ENCODE data around the gene PXN. TPM values are rescaled to one million over a fixed set of nuclear protein-coding genes. Genes with fewer than 3 reads are reported as not detected.

The PXN gene
- total and polyA plus RNA-seq, 8 donors: 20.9 to 59.0 (median 29.4) TPM

- no peaks in the 10 kb centered on the region for H3K4me1 ChIP-seq
- no peak for FAIRE-seq
- WGBS, 2 donors: 92 to 95% methylated on average over 11 of the region's 11 CpGs
- H3K9me3 ChIP-seq: no peaks in the 10 kb centered on the region
- intact Hi-C loops (cut with DNase I): no loop called here
- TF ChIP-seq, protein P1, sequence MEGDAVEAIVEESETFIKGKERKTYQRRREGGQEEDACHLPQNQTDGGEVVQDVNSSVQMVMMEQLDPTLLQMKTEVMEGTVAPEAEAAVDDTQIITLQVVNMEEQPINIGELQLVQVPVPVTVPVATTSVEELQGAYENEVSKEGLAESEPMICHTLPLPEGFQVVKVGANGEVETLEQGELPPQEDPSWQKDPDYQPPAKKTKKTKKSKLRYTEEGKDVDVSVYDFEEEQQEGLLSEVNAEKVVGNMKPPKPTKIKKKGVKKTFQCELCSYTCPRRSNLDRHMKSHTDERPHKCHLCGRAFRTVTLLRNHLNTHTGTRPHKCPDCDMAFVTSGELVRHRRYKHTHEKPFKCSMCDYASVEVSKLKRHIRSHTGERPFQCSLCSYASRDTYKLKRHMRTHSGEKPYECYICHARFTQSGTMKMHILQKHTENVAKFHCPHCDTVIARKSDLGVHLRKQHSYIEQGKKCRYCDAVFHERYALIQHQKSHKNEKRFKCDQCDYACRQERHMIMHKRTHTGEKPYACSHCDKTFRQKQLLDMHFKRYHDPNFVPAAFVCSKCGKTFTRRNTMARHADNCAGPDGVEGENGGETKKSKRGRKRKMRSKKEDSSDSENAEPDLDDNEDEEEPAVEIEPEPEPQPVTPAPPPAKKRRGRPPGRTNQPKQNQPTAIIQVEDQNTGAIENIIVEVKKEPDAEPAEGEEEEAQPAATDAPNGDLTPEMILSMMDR (IDR thresholded peaks at IDR 0.05): no peak
- H3K27me3 ChIP-seq: no peaks in the 10 kb centered on the region
- ATAC-seq: no peak
- no peak for DNase-seq
- peaks cover 11 to 62% (median 40%) of the 10 kb centered on the region in 3 donors for H3K36me3 ChIP-seq
- H3K27ac ChIP-seq: no peak overlapping the region
- no peak overlapping the region for H3K4me3 ChIP-seq
Observed at GRCh38 chr12:120164293-120164692, 101.2 kb downstream of the PXN start.

DNA sequence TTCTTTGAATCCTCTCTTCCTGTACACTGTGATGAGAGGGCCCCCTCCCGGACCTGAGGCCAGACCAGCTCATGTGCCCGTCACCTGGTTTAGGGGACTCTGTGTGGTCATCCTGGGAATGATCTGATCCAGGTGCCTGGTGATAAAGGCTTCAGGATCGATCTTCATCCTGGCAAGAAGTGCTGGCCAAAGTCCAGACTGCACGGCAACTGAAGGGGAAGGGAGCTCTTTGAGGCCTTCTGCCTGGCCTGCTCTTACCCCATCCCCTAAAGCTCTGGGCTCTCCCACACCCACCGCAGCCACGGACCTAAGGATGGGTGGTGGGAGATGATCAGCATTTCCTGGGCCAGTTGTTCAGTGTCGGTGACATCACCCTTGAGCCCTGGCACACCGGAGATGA lies 102.8 kb downstream of the PXN start:
- Histone ChIP-seq H3K9me3 (no peaks in the 10 kb centered on the region), H3K27ac (no peak overlapping the region), H3K27me3 (no peaks in the 10 kb centered on the region), H3K36me3 (peaks cover 11 to 55% (median 46%) of the 10 kb centered on the region in 3 donors), H3K4me1 (no peaks in the 10 kb centered on the region), H3K4me3 (no peak overlapping the region)
- TF ChIP-seq, protein P1 (IDR thresholded peaks at IDR 0.05): no peak
- 78 to 82% methylated on average over 8 of the region's 8 CpGs for WGBS, 2 donors
- ATAC-seq: no peak
- no peak for DNase-seq
- intact Hi-C loops (cut with DNase I): no loop called here
- no peak for FAIRE-seq

DNA sequence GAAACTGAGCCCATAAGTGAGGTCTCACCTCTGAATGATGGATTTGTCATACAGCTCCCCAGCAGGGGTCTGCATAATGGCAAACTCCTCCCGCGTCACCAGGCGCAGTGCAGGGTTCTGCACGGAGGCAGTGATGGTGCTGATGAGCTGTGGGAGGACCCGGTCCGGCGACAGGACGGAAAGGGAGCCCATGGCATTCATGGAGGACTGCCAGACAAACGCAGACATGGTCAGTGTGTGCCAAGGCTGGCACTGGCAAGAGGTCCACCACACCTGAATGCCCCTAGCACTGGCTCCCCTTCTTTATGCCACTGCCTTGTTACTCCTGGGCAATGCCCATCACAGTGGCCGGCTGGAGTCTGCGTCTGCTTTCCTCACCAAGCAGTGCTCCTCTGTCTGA lies 103.7 kb downstream of the PXN start:
- peaks cover 11 to 60% (median 50%) of the 10 kb centered on the region in 3 donors for H3K36me3 ChIP-seq
- no peaks in the 10 kb centered on the region for H3K4me1 ChIP-seq
- no peak for FAIRE-seq
- intact Hi-C loops (cut with DNase I): no loop called here
- 94% methylated on average over 11 of the region's 11 CpGs for WGBS, 2 donors
- H3K4me3 ChIP-seq: no peak overlapping the region
- no peak for DNase-seq
- H3K27me3 ChIP-seq: no peaks in the 10 kb centered on the region
- no peak for ATAC-seq
- H3K9me3 ChIP-seq: no peaks in the 10 kb centered on the region
- no peak overlapping the region for H3K27ac ChIP-seq
- TF ChIP-seq, protein P1 (IDR thresholded peaks at IDR 0.05): no peak

Other genes starting within 250 kb of the PXN start
- 10 to 100 TPM; 10.7 to 23.0 (median 15.0) TPM for gene RAB35, start 149.0 kb downstream of the PXN start, total RNA-seq
- gene RAB35, start 149.0 kb downstream of the PXN start, polyA plus RNA-seq: 10 to 100 TPM; 13.6 to 13.9 TPM
- gene GCN1, start 71.0 kb downstream of the PXN start, total RNA-seq: 10 to 100 TPM; 35.3 to 54.1 (median 40.4) TPM
- gene GCN1, start 71.0 kb downstream of the PXN start, polyA plus RNA-seq: 10 to 100 TPM; 18.9 to 32.4 TPM
- gene RPLP0, start 64.6 kb downstream of the PXN start, total RNA-seq: 1,000 to 10,000 TPM; 1,016 to 2,628 (median 1,602) TPM
- gene RPLP0, start 64.6 kb downstream of the PXN start, polyA plus RNA-seq: 1,000 to 10,000 TPM; 1,778 to 1,915 TPM
- gene RNU4-2, start 26.2 kb upstream of the PXN start, total RNA-seq: 1,000 to 10,000 TPM; 3,497 to 6,395 (median 4,297) TPM
- gene RNU4-2, start 26.2 kb upstream of the PXN start, polyA plus RNA-seq: not detected
- gene RNU4-1, start 27.5 kb upstream of the PXN start, total RNA-seq: 1,000 to 10,000 TPM in 5 of 6 donors, 100 to 1,000 TPM in 1; 597 to 2,620 (median 1,226) TPM
- not detected for gene RNU4-1, start 27.5 kb upstream of the PXN start, polyA plus RNA-seq
- 1 to 10 TPM in 4 of 6 donors, under 1 TPM in 2; 0.56 to 2.4 (median 1.3) TPM for gene SIRT4, start 36.6 kb upstream of the PXN start, total RNA-seq
- 1 to 10 TPM; 1.4 to 2.1 TPM for gene SIRT4, start 36.6 kb upstream of the PXN start, polyA plus RNA-seq
- over 10,000 TPM in 2 of 6 donors, 1,000 to 10,000 TPM in 4; 4,900 to 12,528 (median 8,049) TPM for gene PLA2G1B, start 62.0 kb upstream of the PXN start, total RNA-seq
- 1,000 to 10,000 TPM; 7,592 to 7,821 TPM for gene PLA2G1B, start 62.0 kb upstream of the PXN start, polyA plus RNA-seq
- gene MSI1, start 103.4 kb upstream of the PXN start, total RNA-seq: 1 to 10 TPM; 3.0 to 6.0 (median 4.8) TPM
- 1 to 10 TPM; 3.0 to 4.8 TPM for gene MSI1, start 103.4 kb upstream of the PXN start, polyA plus RNA-seq
- gene COX6A1, start 172.4 kb upstream of the PXN start, total RNA-seq: 100 to 1,000 TPM; 118 to 149 (median 137) TPM
- gene COX6A1, start 172.4 kb upstream of the PXN start, polyA plus RNA-seq: 100 to 1,000 TPM; 296 to 324 TPM
- 10 to 100 TPM; 13.9 to 25.8 (median 15.4) TPM for gene TRIAP1, start 180.7 kb upstream of the PXN start, total RNA-seq
- gene TRIAP1, start 180.7 kb upstream of the PXN start, polyA plus RNA-seq: 10 to 100 TPM; 16.3 to 23.8 TPM
- 10 to 100 TPM; 18.3 to 32.7 (median 27.6) TPM for gene GATC, start 180.7 kb upstream of the PXN start, total RNA-seq
- gene GATC, start 180.7 kb upstream of the PXN start, polyA plus RNA-seq: 10 to 100 TPM in 1 of 2 donors, 1 to 10 TPM in 1; 8.6 to 12.3 TPM
- 10 to 100 TPM; 69.0 to 91.7 (median 79.5) TPM for gene SRSF9, start 204.0 kb upstream of the PXN start, total RNA-seq
- 100 to 1,000 TPM in 1 of 2 donors, 10 to 100 TPM in 1; 50.9 to 103 TPM for gene SRSF9, start 204.0 kb upstream of the PXN start, polyA plus RNA-seq
- gene DYNLL1, start 230.4 kb upstream of the PXN start, total RNA-seq: 100 to 1,000 TPM in 3 of 6 donors, 10 to 100 TPM in 3; 57.7 to 154 (median 94.9) TPM
- 100 to 1,000 TPM; 143 to 249 TPM for gene DYNLL1, start 230.4 kb upstream of the PXN start, polyA plus RNA-seq